KMS-11 (cell line): Measurements from ENCODE around the gene DAB1.

ENCODE experiments used
- H2AFZ ChIP-seq: fragments of 200-600 bp; sonication (generic); 2 replicates; pipeline ENCODE4 v1.6.1; 2016; ENCODE audit warnings: antibody characterized with exemption, mixed run types, low read depth
- H3K27ac ChIP-seq: fragments of 200-600 bp; sonication (generic); 2 replicates; pipeline ENCODE4 v1.6.1; 2016; ENCODE audit warnings: mild to moderate bottlenecking, mixed run types
- H3K27me3 ChIP-seq: fragments of 200-600 bp; sonication (generic); 2 replicates; pipeline ENCODE4 v1.6.1; 2017; ENCODE audit warnings: mild to moderate bottlenecking, low read depth, mixed run types, moderate library complexity; ENCODE audit not compliant: insufficient read depth
- H3K36me3 ChIP-seq: fragments of 200-600 bp; sonication (generic); 2 replicates; pipeline ENCODE4 v1.6.1; 2017; ENCODE audit warnings: mild to moderate bottlenecking, mixed run types; ENCODE audit not compliant: insufficient read depth
- H3K4me1 ChIP-seq: fragments of 200-600 bp; sonication (generic); 2 replicates; pipeline ENCODE4 v1.6.1; 2016; ENCODE audit warnings: mild to moderate bottlenecking, low read depth, mixed run types; ENCODE audit not compliant: poor library complexity, severe bottlenecking
- H3K4me2 ChIP-seq: fragments of 200-600 bp; sonication (generic); 2 replicates; pipeline ENCODE4 v1.7.0; 2016; ENCODE audit warnings: mild to moderate bottlenecking, mixed run types
- H3K4me3 ChIP-seq: fragments of 200-600 bp; sonication (generic); IDR thresholded peaks from 2 replicates; pipeline ENCODE4 v1.6.1; 2017; ENCODE audit warnings: low read depth, low read length, mixed read lengths; ENCODE audit not compliant: insufficient read depth
- H3K79me2 ChIP-seq: fragments of 200-600 bp; sonication (generic); 2 replicates; pipeline ENCODE4 v1.6.1; 2016; ENCODE audit warnings: low read depth, mixed run types; ENCODE audit not compliant: insufficient read depth
- H3K9ac ChIP-seq: fragments of 200-600 bp; sonication (generic); 2 replicates; pipeline ENCODE4 v1.6.1; 2016; ENCODE audit warnings: mild to moderate bottlenecking, mixed run types
- H4K20me1 ChIP-seq: fragments of 200-600 bp; sonication (generic); 2 replicates; pipeline ENCODE4 v1.6.1; 2016; ENCODE audit warnings: mild to moderate bottlenecking, mixed run types; ENCODE audit not compliant: insufficient read depth
- TF ChIP-seq, protein P1 (sequence below): fragments of 200-600 bp; sonication (generic); conservative IDR thresholded peaks from 2 replicates; pipeline ENCODE4 v1.6.1; 2017; ENCODE audit warnings: low read depth, mild to moderate bottlenecking, antibody characterized with exemption, low read length, moderate library complexity, mixed read lengths

Gene DAB1

DNA sequence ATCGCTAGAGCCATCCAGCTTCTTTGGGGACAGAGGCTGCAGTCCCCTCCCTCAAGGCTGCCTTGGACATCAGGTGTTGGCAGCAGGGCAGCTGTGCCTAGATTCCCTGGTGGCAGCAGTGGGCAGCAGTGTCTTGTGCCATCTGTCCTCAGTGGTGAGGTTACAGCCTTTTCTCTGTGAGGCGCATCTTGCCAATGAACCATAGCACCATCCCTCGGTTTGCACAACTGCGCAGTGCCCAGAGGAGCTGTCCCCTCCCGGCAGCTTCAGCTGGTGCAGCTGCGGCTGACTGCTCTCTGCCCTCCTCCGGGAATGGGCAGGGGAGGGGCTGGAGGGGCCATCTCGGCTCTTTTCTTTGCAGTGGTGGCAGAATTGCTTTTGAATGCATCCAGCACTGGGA, 399.0 kb downstream of the DAB1 start:
- Histone ChIP-seq H3K4me3 (no peak overlapping the region), H3K4me2 (no peak overlapping the region), H3K36me3 (no peaks in the 10 kb centered on the region), H3K9ac (no peak overlapping the region), H3K27ac (no peak overlapping the region), H3K4me1 (no peaks in the 10 kb centered on the region), H3K27me3 (no peaks in the 10 kb centered on the region), H2AFZ (no peak overlapping the region), H4K20me1 (no peaks in the 10 kb centered on the region), H3K79me2 (no peaks in the 10 kb centered on the region)
- TF ChIP-seq, protein P1, sequence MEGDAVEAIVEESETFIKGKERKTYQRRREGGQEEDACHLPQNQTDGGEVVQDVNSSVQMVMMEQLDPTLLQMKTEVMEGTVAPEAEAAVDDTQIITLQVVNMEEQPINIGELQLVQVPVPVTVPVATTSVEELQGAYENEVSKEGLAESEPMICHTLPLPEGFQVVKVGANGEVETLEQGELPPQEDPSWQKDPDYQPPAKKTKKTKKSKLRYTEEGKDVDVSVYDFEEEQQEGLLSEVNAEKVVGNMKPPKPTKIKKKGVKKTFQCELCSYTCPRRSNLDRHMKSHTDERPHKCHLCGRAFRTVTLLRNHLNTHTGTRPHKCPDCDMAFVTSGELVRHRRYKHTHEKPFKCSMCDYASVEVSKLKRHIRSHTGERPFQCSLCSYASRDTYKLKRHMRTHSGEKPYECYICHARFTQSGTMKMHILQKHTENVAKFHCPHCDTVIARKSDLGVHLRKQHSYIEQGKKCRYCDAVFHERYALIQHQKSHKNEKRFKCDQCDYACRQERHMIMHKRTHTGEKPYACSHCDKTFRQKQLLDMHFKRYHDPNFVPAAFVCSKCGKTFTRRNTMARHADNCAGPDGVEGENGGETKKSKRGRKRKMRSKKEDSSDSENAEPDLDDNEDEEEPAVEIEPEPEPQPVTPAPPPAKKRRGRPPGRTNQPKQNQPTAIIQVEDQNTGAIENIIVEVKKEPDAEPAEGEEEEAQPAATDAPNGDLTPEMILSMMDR: no peak

DNA sequence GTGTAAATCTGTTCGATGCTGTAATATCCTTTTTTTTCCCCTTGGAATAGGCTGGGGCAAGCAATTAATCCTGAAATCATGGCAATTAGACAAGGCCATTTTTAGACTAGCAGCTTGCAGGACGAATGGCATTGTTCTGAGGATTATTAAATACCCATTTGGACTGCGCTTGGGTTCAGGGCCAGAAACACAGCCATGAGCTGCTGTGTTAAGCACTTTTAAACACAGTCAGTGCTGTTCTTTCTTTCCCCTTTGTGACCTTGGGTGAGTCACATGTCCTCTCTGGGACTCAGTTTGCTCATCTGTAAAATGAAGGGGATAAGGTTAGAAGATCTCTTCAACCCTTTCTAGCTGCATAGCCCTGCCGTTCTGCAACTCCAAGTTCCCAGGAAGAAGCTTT, 399.4 kb downstream of the DAB1 start:
- TF ChIP-seq, protein P1: no peak
- Histone ChIP-seq H3K4me1 (no peaks in the 10 kb centered on the region), H3K4me3 (no peak overlapping the region), H3K4me2 (no peak overlapping the region), H3K79me2 (no peaks in the 10 kb centered on the region), H3K36me3 (no peaks in the 10 kb centered on the region), H3K9ac (no peak overlapping the region), H3K27me3 (no peaks in the 10 kb centered on the region), H4K20me1 (no peaks in the 10 kb centered on the region), H3K27ac (no peak overlapping the region), H2AFZ (no peak overlapping the region)

DNA sequence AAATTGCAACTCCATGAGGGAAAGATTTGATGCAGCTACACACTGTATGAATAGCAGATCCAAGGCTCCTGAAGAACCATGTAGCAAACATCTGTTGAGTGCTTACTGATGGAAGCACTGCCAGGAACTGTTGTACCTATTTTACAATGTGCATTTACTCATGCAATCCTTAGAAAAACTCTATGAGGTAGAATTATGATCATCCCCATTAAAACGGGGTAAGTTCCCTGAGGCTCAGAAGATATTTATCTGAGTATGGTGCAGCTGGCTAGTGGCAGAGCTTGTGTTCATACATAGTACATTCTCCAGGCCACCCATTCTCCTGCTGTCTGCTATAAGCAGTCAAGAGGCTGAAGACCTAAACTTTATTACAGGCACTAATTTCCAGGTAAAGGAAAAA, 403.6 kb downstream of the DAB1 start:
- Histone ChIP-seq H4K20me1 (no peaks in the 10 kb centered on the region), H3K4me1 (no peaks in the 10 kb centered on the region), H3K27ac (no peak overlapping the region), H3K27me3 (no peaks in the 10 kb centered on the region), H2AFZ (no peak overlapping the region), H3K4me3 (no peak overlapping the region), H3K79me2 (no peaks in the 10 kb centered on the region), H3K36me3 (no peaks in the 10 kb centered on the region), H3K4me2 (no peak overlapping the region), H3K9ac (no peak overlapping the region)
- TF ChIP-seq, protein P1: no peak

DNA sequence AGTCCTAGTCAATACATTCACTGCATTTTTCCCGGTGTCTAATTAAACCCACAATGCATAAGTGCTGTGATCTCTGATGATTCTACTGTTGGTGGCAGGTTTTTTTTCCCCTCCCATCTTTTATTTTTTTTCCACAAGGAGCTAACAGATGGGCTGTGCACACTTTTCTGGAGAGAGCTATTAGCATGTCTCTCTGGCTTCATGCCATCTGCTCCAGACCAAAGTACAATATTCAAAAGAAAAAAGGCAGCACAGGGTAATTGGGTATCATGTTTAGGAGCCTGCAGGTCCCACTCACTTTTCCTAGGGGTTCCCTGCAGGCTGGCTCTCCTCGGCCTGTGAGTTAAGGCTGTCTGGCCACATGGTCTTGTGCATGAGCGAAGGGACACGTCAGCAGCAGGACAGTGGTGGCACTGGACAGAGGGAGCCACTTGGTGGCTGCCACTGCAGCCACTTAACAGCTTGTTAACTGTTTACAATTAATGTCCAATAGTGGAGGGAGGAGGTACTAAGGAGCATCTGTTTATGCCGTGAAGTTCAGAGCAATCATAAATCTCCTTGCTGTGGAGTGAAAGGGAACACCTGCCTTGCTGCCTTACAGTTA, 404.5 kb downstream of the DAB1 start:
- Histone ChIP-seq H4K20me1 (no peaks in the 10 kb centered on the region), H3K27me3 (no peaks in the 10 kb centered on the region), H3K4me2 (no peak overlapping the region), H2AFZ (no peak overlapping the region), H3K27ac (no peak overlapping the region), H3K4me1 (no peaks in the 10 kb centered on the region), H3K9ac (no peak overlapping the region), H3K4me3 (no peak overlapping the region), H3K36me3 (no peaks in the 10 kb centered on the region), H3K79me2 (no peaks in the 10 kb centered on the region)
- TF ChIP-seq, protein P1: no peak
